Measurements from ENCODE around the gene SPOP.

SPOP gene

GRCh38 chr17:49716668-49717364 is 38.9 kb upstream of the SPOP start:
- TF ChIP-seq, protein P1, sequence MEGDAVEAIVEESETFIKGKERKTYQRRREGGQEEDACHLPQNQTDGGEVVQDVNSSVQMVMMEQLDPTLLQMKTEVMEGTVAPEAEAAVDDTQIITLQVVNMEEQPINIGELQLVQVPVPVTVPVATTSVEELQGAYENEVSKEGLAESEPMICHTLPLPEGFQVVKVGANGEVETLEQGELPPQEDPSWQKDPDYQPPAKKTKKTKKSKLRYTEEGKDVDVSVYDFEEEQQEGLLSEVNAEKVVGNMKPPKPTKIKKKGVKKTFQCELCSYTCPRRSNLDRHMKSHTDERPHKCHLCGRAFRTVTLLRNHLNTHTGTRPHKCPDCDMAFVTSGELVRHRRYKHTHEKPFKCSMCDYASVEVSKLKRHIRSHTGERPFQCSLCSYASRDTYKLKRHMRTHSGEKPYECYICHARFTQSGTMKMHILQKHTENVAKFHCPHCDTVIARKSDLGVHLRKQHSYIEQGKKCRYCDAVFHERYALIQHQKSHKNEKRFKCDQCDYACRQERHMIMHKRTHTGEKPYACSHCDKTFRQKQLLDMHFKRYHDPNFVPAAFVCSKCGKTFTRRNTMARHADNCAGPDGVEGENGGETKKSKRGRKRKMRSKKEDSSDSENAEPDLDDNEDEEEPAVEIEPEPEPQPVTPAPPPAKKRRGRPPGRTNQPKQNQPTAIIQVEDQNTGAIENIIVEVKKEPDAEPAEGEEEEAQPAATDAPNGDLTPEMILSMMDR (IDR thresholded peaks at IDR 0.05; ENCODE audit: extremely low read depth, missing control alignments): no peak
- DNase-seq (ENCODE audit: low spot score): no peak

DNA sequence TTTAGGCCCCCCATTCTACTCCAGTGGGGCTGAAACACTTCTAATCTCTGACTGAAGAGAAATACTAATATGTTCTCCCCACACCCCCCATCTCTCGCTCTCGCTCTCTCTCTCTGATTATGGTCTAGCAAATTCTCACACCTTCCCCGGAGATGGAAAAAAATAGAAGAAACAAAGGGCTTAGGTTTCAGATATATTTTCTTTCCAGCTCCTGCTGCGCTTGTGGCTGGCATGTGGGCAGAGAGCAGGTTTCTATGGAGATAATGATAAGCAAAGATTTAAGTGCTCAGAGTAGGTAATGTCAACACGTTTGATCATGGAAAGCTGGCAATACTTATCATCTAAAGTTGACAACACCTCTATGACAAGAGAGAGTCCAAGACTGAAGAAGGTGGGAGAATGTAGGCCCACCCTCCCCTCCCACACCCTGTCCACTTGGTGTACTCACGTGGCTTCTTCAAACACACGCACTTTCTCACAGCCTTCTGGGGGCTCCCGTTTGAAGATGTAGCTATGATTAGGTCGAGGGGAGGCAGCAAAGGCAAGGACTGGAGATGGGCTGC is 37.9 kb upstream of the SPOP start:
- no peak for DNase-seq (ENCODE audit: low spot score)
- TF ChIP-seq, protein P1 (IDR thresholded peaks at IDR 0.05; ENCODE audit: extremely low read depth, missing control alignments): no peak

- DNase-seq (ENCODE audit: low spot score): no peak
- TF ChIP-seq, protein P1 (IDR thresholded peaks at IDR 0.05; ENCODE audit: extremely low read depth, missing control alignments): no peak
Measured at GRCh38 chr17:49715216-49715615, 37.3 kb upstream of the SPOP start.

- DNase-seq (ENCODE audit: low spot score): no peak
- TF ChIP-seq, protein P1 (IDR thresholded peaks at IDR 0.05; ENCODE audit: extremely low read depth, missing control alignments): no peak
Measured at GRCh38 chr17:49708515-49709183, 30.8 kb upstream of the SPOP start.

GRCh38 chr17:49707608-49708514 is 30.0 kb upstream of the SPOP start, which contains the start of gene SLC35B1:
SLC35B1 (minus strand) TSS chr17:49707964; CDS start chr17:49707833, 131 bp downstream.
- TF ChIP-seq, protein P1 (IDR thresholded peaks at IDR 0.05; ENCODE audit: extremely low read depth, missing control alignments): peak; percentile 96
- peak; percentile 96 for DNase-seq (ENCODE audit: low spot score)

- no peak for DNase-seq (ENCODE audit: low spot score)
- TF ChIP-seq, protein P1 (IDR thresholded peaks at IDR 0.05; ENCODE audit: extremely low read depth, missing control alignments): no peak
Measured at GRCh38 chr17:49707246-49707607, 29.3 kb upstream of the SPOP start.
